PC-9 (cell line): ENCODE results near the gene LRFN5. TPM values are rescaled to one million over a fixed set of nuclear protein-coding genes. Genes with fewer than 3 reads are reported as not detected.
"Not testable (repeated sequence)": the region's sequence is repeated elsewhere in the genome, so short reads cannot be mapped to it uniquely, and the experiment has no call there.

Experiments used
- BruUV-seq: library from RNA; stranded (reverse); fragments of 400-500 nt; replicated peaks from 2 replicates; lab custom pipeline; 2021; lab: Mats Ljungman, UMichigan
- CTCF ChIA-PET: fragments of 300-600 bp; sonication (Branson Sonifier 250); formaldehyde crosslinking; loops from one replicate; lab custom pipeline; 2022; ENCODE audit warnings: antibody characterized with exemption; lab: Charles Lee
- POLR2A ChIA-PET: fragments of 300-600 bp; sonication (Branson Sonifier 250); formaldehyde crosslinking; loops from one replicate; lab custom pipeline; 2022; ENCODE audit warnings: antibody characterized with exemption; ENCODE audit not compliant: unreplicated experiment; lab: Charles Lee
- DNase-seq, 2 experiments: peaks; one replicate each; pipeline versions ENCODE4 v3.0.0 to v3.0.0-alpha.2; 2015 to 2022; ENCODE audit warnings: mixed read lengths in 1 of 2
- H2AFZ ChIP-seq: fragments of 200-600 bp; sonication (generic); 2 replicates; pipeline ENCODE4 v1.8.1; 2017; ENCODE audit warnings: antibody characterized with exemption
- H3F3A ChIP-seq: fragments of 200-600 bp; sonication (generic); 2 replicates; pipeline ENCODE4 v1.8.1; 2017; ENCODE audit warnings: antibody characterized with exemption, mild to moderate bottlenecking, low read depth; ENCODE audit not compliant: insufficient read depth
- H3K27ac ChIP-seq: fragments of 200-600 bp; sonication (generic); 2 replicates; pipeline ENCODE4 v1.6.1; 2016; ENCODE audit warnings: mixed run types
- H3K27me3 ChIP-seq: fragments of 200-600 bp; sonication (generic); 2 replicates; pipeline ENCODE4 v1.6.1; 2016; ENCODE audit warnings: low read depth, mixed run types; ENCODE audit not compliant: insufficient read depth
- H3K36me3 ChIP-seq: fragments of 200-600 bp; sonication (generic); 2 replicates; pipeline ENCODE4 v1.6.1; 2016; ENCODE audit warnings: low read depth, mixed run types
- H3K4me1 ChIP-seq: fragments of 200-600 bp; sonication (generic); replicated peaks from 2 replicates; pipeline ENCODE4 v1.6.1; 2016; ENCODE audit warnings: mixed run types; ENCODE audit not compliant: insufficient read depth
- H3K4me2 ChIP-seq: fragments of 200-600 bp; sonication (generic); 2 replicates; pipeline ENCODE4 v1.6.1; 2017; ENCODE audit warnings: mixed run types
- H3K4me3 ChIP-seq: fragments of 200-600 bp; sonication (generic); 2 replicates; pipeline ENCODE4 v1.6.1; 2016; ENCODE audit warnings: mixed run types
- H3K79me2 ChIP-seq: fragments of 200-600 bp; sonication (generic); 2 replicates; pipeline ENCODE4 v1.6.1; 2017; ENCODE audit warnings: low read depth, mixed run types
- H3K9me2 ChIP-seq: fragments of 200-600 bp; sonication (generic); 2 replicates; pipeline ENCODE4 v1.8.1; 2017; ENCODE audit warnings: mild to moderate bottlenecking; ENCODE audit not compliant: insufficient read depth
- H3K9me3 ChIP-seq: fragments of 200-600 bp; sonication (generic); 2 replicates; pipeline ENCODE4 v1.8.1; 2016; ENCODE audit warnings: low read depth; ENCODE audit not compliant: insufficient read depth
- H4K20me1 ChIP-seq: fragments of 200-600 bp; sonication (generic); 2 replicates; pipeline ENCODE4 v1.8.1; 2017; ENCODE audit not compliant: insufficient read depth
- EZH2 ChIP-seq: fragments of 200-600 bp; sonication (generic); IDR thresholded peaks from 2 replicates; pipeline ENCODE4 v1.8.0; 2017; ENCODE audit warnings: antibody characterized with exemption, low read depth
- intact Hi-C: fragments of 100-400 bp; cut with micrococcal nuclease; formaldehyde crosslinking; loops from one replicate; pipeline ENCODE4 v1.10.0; 2022; ENCODE audit not compliant: unreplicated experiment
- total RNA-seq: library from RNA; stranded (reverse); gene quantifications from 2 replicates; pipeline ENCODE4 v1.2.3, GENCODE V29; 2021
- TF ChIP-seq, protein P1 (sequence below): fragments of 200-600 bp; sonication (generic); conservative IDR thresholded peaks from 2 replicates; pipeline ENCODE4 v1.6.1; 2017; ENCODE audit warnings: mixed run types, antibody characterized with exemption, mild to moderate bottlenecking, moderate library complexity

Gene LRFN5
- total RNA-seq, 1 experiment from 2014 or later: not detected

DNA sequence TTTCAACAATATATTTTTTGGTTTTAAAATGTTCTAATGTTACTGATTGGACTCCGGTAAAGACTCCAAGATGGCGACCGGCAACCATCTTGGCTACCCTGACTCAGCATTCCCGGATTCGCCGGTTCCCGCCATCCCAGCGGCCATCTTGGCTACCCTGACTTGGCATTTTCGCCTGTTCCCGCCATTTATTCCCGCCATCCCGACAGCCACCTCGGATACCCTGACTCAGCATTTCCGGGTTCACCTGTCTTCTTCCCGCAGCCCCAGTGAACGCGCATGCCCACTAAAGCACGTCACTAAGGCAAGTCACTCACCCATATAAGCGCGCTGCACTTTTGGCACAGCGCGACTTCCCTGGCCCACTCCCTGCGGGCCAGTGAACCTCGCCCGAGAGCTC, 9.0 kb upstream of the LRFN5 start:
- H3K79me2 ChIP-seq: no peaks in the 10 kb centered on the region
- no peaks in the 10 kb centered on the region for H3K36me3 ChIP-seq
- H2AFZ ChIP-seq: no peak overlapping the region
- DNase-seq: no peak
- no peaks in the 10 kb centered on the region for H3K27me3 ChIP-seq
- no peak overlapping the region for H3K4me2 ChIP-seq
- POLR2A ChIA-PET: no interaction called here
- no peaks in the 10 kb centered on the region for H4K20me1 ChIP-seq
- H3F3A ChIP-seq: no peaks in the 10 kb centered on the region
- no peak overlapping the region for H3K4me3 ChIP-seq
- H3K9me2 ChIP-seq: no peaks in the 10 kb centered on the region
- no peaks in the 10 kb centered on the region for H3K4me1 ChIP-seq
- CTCF ChIA-PET: interaction anchor here (0.6 kb wide), 1 partner anchor 1389 kb away, joined by 4 read pairs; no protein-coding TSS in a partner anchor
- H3K9me3 ChIP-seq: no peaks in the 10 kb centered on the region
- TF ChIP-seq EZH2: no peak
- TF ChIP-seq, protein P1, sequence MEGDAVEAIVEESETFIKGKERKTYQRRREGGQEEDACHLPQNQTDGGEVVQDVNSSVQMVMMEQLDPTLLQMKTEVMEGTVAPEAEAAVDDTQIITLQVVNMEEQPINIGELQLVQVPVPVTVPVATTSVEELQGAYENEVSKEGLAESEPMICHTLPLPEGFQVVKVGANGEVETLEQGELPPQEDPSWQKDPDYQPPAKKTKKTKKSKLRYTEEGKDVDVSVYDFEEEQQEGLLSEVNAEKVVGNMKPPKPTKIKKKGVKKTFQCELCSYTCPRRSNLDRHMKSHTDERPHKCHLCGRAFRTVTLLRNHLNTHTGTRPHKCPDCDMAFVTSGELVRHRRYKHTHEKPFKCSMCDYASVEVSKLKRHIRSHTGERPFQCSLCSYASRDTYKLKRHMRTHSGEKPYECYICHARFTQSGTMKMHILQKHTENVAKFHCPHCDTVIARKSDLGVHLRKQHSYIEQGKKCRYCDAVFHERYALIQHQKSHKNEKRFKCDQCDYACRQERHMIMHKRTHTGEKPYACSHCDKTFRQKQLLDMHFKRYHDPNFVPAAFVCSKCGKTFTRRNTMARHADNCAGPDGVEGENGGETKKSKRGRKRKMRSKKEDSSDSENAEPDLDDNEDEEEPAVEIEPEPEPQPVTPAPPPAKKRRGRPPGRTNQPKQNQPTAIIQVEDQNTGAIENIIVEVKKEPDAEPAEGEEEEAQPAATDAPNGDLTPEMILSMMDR: no peak
- H3K27ac ChIP-seq: no peak overlapping the region
- BruUV-seq: no TSS peak
- intact Hi-C loops: loop anchor here (5.0 kb wide), 1 partner anchor 1180 kb away; no protein-coding TSS in a partner anchor

DNA sequence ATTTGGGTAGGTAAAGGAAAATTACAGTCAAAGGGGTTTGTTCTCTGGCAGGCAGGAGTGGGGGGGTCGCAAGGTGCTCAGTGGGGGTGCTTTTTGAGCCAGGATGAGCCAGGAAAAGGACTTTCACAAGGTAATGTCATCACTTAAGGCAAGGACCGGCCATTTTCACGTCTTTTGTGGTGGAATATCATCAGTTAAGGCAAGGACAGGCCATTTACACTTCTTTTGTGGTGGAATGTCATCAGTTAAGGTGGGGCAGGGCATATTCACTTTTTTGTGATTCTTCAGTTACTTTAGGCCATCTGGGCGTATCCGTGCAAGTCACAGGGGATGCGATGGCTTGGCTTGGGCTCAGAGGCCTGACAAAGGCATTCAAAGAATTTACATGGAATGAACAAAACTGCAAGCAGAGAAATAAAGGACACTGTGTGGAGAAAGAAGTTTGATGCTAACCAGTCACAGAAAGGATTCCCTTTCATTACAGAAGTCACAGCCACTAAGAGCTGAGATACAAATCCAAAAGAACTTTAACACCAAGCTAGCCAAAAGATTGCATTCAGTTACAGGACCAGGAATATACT, 6.8 kb upstream of the LRFN5 start:
- H3K27ac ChIP-seq, POLR2A ChIA-PET, H3K4me1 ChIP-seq, H2AFZ ChIP-seq, H3K9me3 ChIP-seq, BruUV-seq, H4K20me1 ChIP-seq, CTCF ChIA-PET, H3K79me2 ChIP-seq, H3K36me3 ChIP-seq, H3F3A ChIP-seq, DNase-seq, H3K4me2 ChIP-seq, H3K4me3 ChIP-seq, H3K27me3 ChIP-seq, H3K9me2 ChIP-seq: not testable (repeated sequence)
- intact Hi-C loops: loop anchor here (5.0 kb wide), 1 partner anchor 1183 kb away; no protein-coding TSS in a partner anchor

DNA sequence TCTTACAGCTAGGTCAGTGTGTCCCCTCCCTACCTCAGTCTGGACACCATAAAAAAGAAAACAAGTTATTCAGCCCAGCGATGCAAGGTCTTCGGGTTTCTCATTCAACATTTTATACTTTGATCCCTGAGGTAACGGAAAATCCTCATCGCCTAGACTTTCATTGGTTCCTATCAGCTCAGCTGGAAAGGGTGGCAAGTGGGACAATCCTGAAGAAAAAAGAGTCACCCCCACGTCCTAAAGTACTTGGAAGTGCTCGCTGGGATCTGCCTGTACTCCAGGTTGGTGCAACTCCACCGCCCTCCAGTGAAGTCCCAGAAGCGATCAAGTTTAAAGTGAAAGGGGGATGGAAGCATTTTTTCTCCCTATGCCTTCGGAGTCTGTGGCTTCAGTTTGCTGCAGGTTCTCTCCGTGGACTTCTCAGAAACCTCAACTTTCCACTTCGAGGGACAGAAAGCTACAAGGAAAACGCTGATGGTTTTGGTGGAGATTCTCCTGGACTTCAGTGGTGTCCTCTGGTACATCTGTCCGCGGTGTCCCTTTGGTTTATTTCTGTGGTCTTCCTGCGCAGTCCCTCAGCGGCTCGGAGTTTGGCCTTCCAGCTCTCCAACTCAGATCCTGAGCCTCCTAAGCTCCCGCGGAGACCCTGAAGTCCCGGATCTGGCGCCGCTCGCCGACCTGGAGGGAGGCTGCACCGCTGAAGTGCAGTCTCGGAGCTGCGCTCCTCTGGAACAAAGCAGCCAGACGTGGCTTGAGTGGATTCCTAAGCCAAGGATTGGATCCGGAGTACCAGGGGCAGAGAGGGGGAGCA, 1.8 kb upstream of the LRFN5 start:
- TF ChIP-seq EZH2: no peak
- Histone ChIP-seq H3K4me3 (no peak overlapping the region), H3K4me1 (no peaks in the 10 kb centered on the region), H3K27ac (no peak overlapping the region), H3K79me2 (no peaks in the 10 kb centered on the region), H3K9me3 (no peaks in the 10 kb centered on the region), H3K9me2 (no peaks in the 10 kb centered on the region), H2AFZ (no peak overlapping the region), H3K4me2 (no peak overlapping the region), H3K27me3 (peaks cover 16% of the 10 kb centered on the region; the same call in 1 of the 2 replicates), H3K36me3 (no peaks in the 10 kb centered on the region), H4K20me1 (no peaks in the 10 kb centered on the region), H3F3A (no peaks in the 10 kb centered on the region)
- CTCF ChIA-PET: no interaction called here
- DNase-seq: peak in 1 of 2 experiments; percentile 25
- no TSS peak for BruUV-seq
- intact Hi-C loops: no loop called here
- POLR2A ChIA-PET: no interaction called here

DNA sequence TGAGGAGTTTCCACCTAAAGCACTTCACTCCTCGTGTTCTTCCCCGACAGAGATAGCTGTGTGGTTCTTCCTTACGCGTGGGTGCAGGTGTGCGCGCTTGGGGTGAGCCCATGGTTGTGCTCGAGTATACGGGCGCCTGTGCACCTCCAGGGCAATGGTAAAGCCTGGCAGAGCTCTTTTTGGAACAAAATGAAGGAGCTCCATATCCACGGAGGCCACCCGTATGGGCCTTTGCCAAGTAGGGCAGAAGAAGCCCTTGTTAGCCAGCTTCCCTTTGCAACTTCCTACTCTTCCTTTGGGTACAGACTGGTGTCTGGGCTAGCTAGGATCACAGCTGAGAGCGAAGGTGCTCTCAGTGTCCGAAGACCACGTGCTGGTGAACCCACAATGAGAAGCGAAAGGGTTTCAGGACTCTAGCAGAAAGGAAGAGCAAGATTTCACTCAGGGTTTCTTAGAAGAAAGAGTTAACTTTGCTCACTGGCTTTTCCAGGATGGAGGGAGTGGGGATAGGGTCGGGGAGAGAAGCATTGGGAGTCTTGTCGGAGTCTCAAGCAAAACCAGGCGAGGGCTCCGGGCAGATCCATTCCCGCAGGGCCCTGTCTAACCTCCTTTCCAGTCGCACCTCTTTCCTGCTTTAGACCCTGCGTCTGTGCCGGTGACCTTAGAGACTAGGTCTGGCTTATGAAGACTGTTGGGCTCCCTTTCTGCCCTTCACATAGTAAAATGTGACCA, 960 bp upstream of the LRFN5 start:
- intact Hi-C loops: no loop called here
- Histone ChIP-seq H3K9me3 (no peaks in the 10 kb centered on the region), H3K36me3 (no peaks in the 10 kb centered on the region), H3K9me2 (no peaks in the 10 kb centered on the region), H3K4me2 (no peak overlapping the region), H3K27me3 (peaks cover 16% of the 10 kb centered on the region; the same call in 1 of the 2 replicates), H3K27ac (no peak overlapping the region), H3F3A (no peaks in the 10 kb centered on the region), H3K4me1 (no peaks in the 10 kb centered on the region), H3K79me2 (no peaks in the 10 kb centered on the region), H2AFZ (no peak overlapping the region), H3K4me3 (no peak overlapping the region), H4K20me1 (no peaks in the 10 kb centered on the region)
- no peak for TF ChIP-seq EZH2
- TF ChIP-seq, protein P1: no peak
- CTCF ChIA-PET: no interaction called here
- no TSS peak for BruUV-seq
- POLR2A ChIA-PET: no interaction called here
- DNase-seq: no peak
